ENCODE measurements around the gene BOC.

DNA sequence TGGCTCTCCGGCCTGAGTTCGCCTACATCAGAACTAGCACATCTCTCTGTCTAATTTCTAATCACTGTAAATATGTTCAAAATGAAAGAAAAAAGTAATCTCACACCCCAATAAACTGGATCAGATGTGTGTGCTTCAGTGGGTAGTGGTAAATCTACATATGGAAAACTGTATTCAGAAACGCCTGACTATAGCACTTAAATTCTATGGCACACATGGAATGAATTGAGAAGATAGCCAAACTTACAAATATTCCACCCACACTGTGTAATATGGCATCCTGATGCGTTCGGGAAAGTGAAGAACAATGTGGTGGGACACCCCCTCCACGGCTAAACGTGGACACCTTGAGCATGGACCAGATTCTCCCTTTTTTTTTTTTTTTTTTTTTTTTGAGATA lies 40.6 kb upstream of the BOC start:
- TF ChIP-seq, protein P1, sequence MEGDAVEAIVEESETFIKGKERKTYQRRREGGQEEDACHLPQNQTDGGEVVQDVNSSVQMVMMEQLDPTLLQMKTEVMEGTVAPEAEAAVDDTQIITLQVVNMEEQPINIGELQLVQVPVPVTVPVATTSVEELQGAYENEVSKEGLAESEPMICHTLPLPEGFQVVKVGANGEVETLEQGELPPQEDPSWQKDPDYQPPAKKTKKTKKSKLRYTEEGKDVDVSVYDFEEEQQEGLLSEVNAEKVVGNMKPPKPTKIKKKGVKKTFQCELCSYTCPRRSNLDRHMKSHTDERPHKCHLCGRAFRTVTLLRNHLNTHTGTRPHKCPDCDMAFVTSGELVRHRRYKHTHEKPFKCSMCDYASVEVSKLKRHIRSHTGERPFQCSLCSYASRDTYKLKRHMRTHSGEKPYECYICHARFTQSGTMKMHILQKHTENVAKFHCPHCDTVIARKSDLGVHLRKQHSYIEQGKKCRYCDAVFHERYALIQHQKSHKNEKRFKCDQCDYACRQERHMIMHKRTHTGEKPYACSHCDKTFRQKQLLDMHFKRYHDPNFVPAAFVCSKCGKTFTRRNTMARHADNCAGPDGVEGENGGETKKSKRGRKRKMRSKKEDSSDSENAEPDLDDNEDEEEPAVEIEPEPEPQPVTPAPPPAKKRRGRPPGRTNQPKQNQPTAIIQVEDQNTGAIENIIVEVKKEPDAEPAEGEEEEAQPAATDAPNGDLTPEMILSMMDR (conservative IDR thresholded peaks at IDR 0.05; ENCODE audit: low read depth, low read length) = no peak
- no peak for TF ChIP-seq EZH2 (IDR thresholded peaks at IDR 0.05; ENCODE audit: borderline replicate concordance, low read depth, low read length, poor library complexity, severe bottlenecking)
